Vagina (tissue), 2 donors: Measurements from ENCODE around the gene ATAD3B. TPM values are rescaled to one million over a fixed set of nuclear protein-coding genes. Genes with fewer than 3 reads are reported as not detected.
"Not testable (repeated sequence)": the region's sequence is repeated elsewhere in the genome, so short reads cannot be mapped to it uniquely, and the experiment has no call there.

ENCODE experiments used
- DNase-seq, 2 donors: peaks; one replicate each; pipeline ENCODE4 v3.0.0-alpha.2; 2017; ENCODE audit errors: extremely low spot score in 2 of 2
- H3K27ac ChIP-seq: fragments of 200-600 bp; sonication (generic); one replicate; pipeline ENCODE4 v1.5.1; 2019
- H3K27me3 ChIP-seq: fragments of 200-600 bp; sonication (generic); one replicate; pipeline ENCODE4 v1.5.1; 2019
- H3K36me3 ChIP-seq, 2 donors: fragments of 200-600 bp; sonication (generic); one replicate each; pipeline ENCODE4 v1.5.1; 2017 to 2019
- H3K4me1 ChIP-seq: fragments of 200-600 bp; sonication (generic); one replicate; pipeline ENCODE4 v1.5.1; 2019
- H3K4me3 ChIP-seq, 2 donors: fragments of 200-600 bp; sonication (generic); 1 replicate in 1 of 2; 2 replicates in 1 of 2; pipeline ENCODE4 v1.5.1; 2016 to 2019
- H3K9me3 ChIP-seq: fragments of 200-600 bp; sonication (generic); one replicate; pipeline ENCODE4 v1.5.1; 2019
- POLR2A ChIP-seq, 2 donors: fragments of 450-650 bp; IDR thresholded peaks; one replicate each; pipeline ENCODE4 v1.6.1; 2017; ENCODE audit warnings: antibody characterized with exemption in 2 of 2, mild to moderate bottlenecking in 2 of 2, moderate library complexity in 2 of 2
- POLR2AphosphoS5 ChIP-seq, 2 donors: sonication (generic); formaldehyde crosslinking; IDR thresholded peaks; one replicate each; pipeline ENCODE4 v1.9.0; 2017; ENCODE audit warnings: antibody characterized with exemption in 2 of 2, mild to moderate bottlenecking in 2 of 2, low read depth in 1 of 2; ENCODE audit not compliant: insufficient read depth in 1 of 2
- intact Hi-C: fragments of 100-400 bp; cut with DNase I; formaldehyde crosslinking; loops from one replicate; pipeline ENCODE4 v1.15.1; 2023
- total RNA-seq: library from RNA; depleted of rRNA; stranded (reverse); fragments of >200 nt; gene quantifications from one replicate; pipeline ENCODE4 v1.2.3, GENCODE V29; 2016
- TF ChIP-seq, protein P1 (sequence below), 3 experiments: fragments of 450-650 bp in 2 of 3; fragments of 200-600 bp in 1 of 3; sonication (generic) in 1 of 3; IDR thresholded peaks; one replicate each; pipeline ENCODE4 v1.5.1; 2017 to 2019; ENCODE audit warnings: antibody characterized with exemption in 3 of 3, mild to moderate bottlenecking in 2 of 3, moderate library complexity in 2 of 3

The ATAD3B gene
- total RNA-seq, 1 donor from 2014 or later, result 17.7 TPM

GRCh38 chr1:1511533-1512285 is 40.1 kb downstream of the ATAD3B start, which contains the start of gene ATAD3A:
Gene ATAD3A, plus strand, starts transcription at chr1:1512162. Its CDS starts 107 bp downstream, at chr1:1512269.
- Histone ChIP-seq H3K36me3 (no peaks in the 10 kb centered on the region), H3K27me3 (no peaks in the 10 kb centered on the region), H3K27ac (peak within 1 kb of the TSS; percentile 91), H3K4me1 (peaks cover 8% of the 10 kb centered on the region), H3K9me3 (no peaks in the 10 kb centered on the region), H3K4me3 (peak within 1 kb of the TSS; percentile 74 to 98)
- intact Hi-C loops, result no loop called here
- peak in 1 of 2 donors; percentile 96 for DNase-seq
- TF ChIP-seq POLR2A (IDR thresholded peaks at IDR 0.05) (no peak), POLR2AphosphoS5 (IDR thresholded peaks at IDR 0.05; ENCODE audit: insufficient read depth in 1 of 2, low read depth in 1 of 2) (peak; percentile 95 to 99)
- TF ChIP-seq, protein P1, sequence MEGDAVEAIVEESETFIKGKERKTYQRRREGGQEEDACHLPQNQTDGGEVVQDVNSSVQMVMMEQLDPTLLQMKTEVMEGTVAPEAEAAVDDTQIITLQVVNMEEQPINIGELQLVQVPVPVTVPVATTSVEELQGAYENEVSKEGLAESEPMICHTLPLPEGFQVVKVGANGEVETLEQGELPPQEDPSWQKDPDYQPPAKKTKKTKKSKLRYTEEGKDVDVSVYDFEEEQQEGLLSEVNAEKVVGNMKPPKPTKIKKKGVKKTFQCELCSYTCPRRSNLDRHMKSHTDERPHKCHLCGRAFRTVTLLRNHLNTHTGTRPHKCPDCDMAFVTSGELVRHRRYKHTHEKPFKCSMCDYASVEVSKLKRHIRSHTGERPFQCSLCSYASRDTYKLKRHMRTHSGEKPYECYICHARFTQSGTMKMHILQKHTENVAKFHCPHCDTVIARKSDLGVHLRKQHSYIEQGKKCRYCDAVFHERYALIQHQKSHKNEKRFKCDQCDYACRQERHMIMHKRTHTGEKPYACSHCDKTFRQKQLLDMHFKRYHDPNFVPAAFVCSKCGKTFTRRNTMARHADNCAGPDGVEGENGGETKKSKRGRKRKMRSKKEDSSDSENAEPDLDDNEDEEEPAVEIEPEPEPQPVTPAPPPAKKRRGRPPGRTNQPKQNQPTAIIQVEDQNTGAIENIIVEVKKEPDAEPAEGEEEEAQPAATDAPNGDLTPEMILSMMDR (IDR thresholded peaks at IDR 0.05), result no peak

GRCh38 chr1:1512425-1512824 is 40.9 kb downstream of the ATAD3B start:
- DNase-seq, intact Hi-C loops, H3K27me3 ChIP-seq, H3K4me1 ChIP-seq, H3K9me3 ChIP-seq, H3K36me3 ChIP-seq: not testable (repeated sequence)
- Histone ChIP-seq H3K27ac (peak overlapping the region; percentile 91), H3K4me3 (peak overlapping the region; percentile 74 to 98)

DNA sequence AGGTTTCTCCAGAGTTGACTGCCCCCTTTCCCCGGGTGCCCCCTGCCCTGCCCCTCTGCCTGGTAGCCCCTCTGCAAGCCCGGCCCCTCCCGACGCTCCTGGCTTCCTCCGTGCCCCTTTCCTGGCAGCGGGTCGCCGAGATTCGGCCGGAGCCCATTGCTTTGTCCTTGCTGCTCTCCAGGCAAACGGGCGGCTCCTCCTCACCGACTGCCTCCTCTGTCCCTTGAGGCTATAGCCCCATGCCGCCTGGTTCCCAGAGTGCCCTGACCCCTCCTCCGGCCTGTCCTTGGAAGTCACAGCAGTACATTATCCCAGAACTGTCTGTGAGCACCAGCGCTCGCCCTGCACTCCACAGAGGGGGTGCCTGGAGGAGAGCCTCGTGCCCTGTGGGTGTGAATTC is 42.1 kb downstream of the ATAD3B start:
- H3K4me3 ChIP-seq, intact Hi-C loops, H3K9me3 ChIP-seq, H3K4me1 ChIP-seq, DNase-seq, H3K27ac ChIP-seq, H3K27me3 ChIP-seq: not testable (repeated sequence)
- peaks cover 0 to 11% of the 10 kb centered on the region in 2 donors for H3K36me3 ChIP-seq

GRCh38 chr1:1514376-1514775 is 42.8 kb downstream of the ATAD3B start:
- H3K9me3 ChIP-seq, intact Hi-C loops, H3K27ac ChIP-seq, H3K4me3 ChIP-seq, H3K27me3 ChIP-seq, H3K4me1 ChIP-seq, DNase-seq: not testable (repeated sequence)
- peaks cover 0 to 13% of the 10 kb centered on the region in 2 donors for H3K36me3 ChIP-seq

GRCh38 chr1:1516923-1517322 is 45.4 kb downstream of the ATAD3B start:
- H3K9me3 ChIP-seq, H3K27ac ChIP-seq, H3K4me1 ChIP-seq, intact Hi-C loops, H3K27me3 ChIP-seq, H3K4me3 ChIP-seq, DNase-seq: not testable (repeated sequence)
- H3K36me3 ChIP-seq, result peaks cover 0 to 23% of the 10 kb centered on the region in 2 donors

DNA sequence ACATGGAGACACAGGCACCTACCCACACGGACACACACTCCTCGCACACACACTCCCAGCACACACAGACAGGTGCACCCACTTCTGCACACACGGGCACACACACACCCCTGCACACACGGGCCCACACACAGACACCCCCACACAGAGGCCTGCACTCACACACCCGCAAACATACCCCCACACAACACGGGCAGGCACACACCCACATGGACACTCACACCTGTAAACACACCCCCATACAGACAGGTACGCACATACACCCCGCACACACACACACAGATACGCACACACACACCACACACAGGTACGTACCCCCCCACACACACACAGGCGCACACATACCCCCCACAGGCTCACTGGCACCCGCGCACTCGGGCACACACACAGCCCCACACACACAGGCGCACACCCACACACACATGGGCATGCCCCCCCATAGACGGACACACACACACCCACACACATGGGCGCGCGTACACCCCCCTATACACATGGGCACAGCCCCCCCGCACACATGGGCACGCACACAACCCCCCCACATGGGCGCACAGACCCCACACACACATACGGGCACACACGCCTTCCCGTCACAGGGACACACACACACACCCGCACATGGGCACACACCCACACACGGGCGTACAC is 46.5 kb downstream of the ATAD3B start:
- Histone ChIP-seq H3K9me3 (no peaks in the 10 kb centered on the region), H3K4me1 (no peaks in the 10 kb centered on the region), H3K36me3 (peaks cover 0 to 23% of the 10 kb centered on the region in 2 donors), H3K27me3 (no peaks in the 10 kb centered on the region), H3K27ac (no peak overlapping the region), H3K4me3 (no peak overlapping the region)
- no peak for DNase-seq
- intact Hi-C loops, result no loop called here
- TF ChIP-seq, protein P1 (IDR thresholded peaks at IDR 0.05), result no peak
- TF ChIP-seq POLR2AphosphoS5 (IDR thresholded peaks at IDR 0.05; ENCODE audit: insufficient read depth in 1 of 2, low read depth in 1 of 2) (no peak), POLR2A (IDR thresholded peaks at IDR 0.05) (no peak)

GRCh38 chr1:1518621-1519007 is 47.0 kb downstream of the ATAD3B start:
- intact Hi-C loops, H3K9me3 ChIP-seq, H3K4me1 ChIP-seq, DNase-seq, H3K4me3 ChIP-seq, H3K27ac ChIP-seq, H3K27me3 ChIP-seq: not testable (repeated sequence)
- peaks cover 0 to 23% of the 10 kb centered on the region in 2 donors for H3K36me3 ChIP-seq

GRCh38 chr1:1519805-1520505 is 48.4 kb downstream of the ATAD3B start:
- H3K9me3 ChIP-seq, H3K27ac ChIP-seq, intact Hi-C loops, DNase-seq, H3K4me3 ChIP-seq, H3K27me3 ChIP-seq, H3K4me1 ChIP-seq: not testable (repeated sequence)
- peaks cover 0 to 23% of the 10 kb centered on the region in 2 donors for H3K36me3 ChIP-seq
